Body of pancreas (tissue), 4 donors: Measurements from ENCODE around the gene CEP68.

Experiments used
- CTCF ChIP-seq, 7 experiments: fragments of 450-650 bp in 4 of 7; fragments of 200-600 bp in 3 of 7; sonication (generic) in 3 of 7; IDR thresholded peaks; one replicate each; pipeline ENCODE4 v1.5.1; 2016 to 2019; ENCODE audit warnings: antibody characterized with exemption in 7 of 7
- POLR2A ChIP-seq, 3 donors: fragments of 450-650 bp; IDR thresholded peaks; one replicate each; pipeline ENCODE4 v1.6.1; 2016; ENCODE audit warnings: antibody characterized with exemption in 3 of 3, mild to moderate bottlenecking in 2 of 3

GRCh38 chr2:65113816-65114215 lies 57.6 kb downstream of the CEP68 start:
- no peak for TF ChIP-seq CTCF (IDR thresholded peaks at IDR 0.05)
- TF ChIP-seq POLR2A (IDR thresholded peaks at IDR 0.05): no peak
